GM12878 (cell line): ENCODE data around the gene OPRL1. TPM values are rescaled to one million over a fixed set of nuclear protein-coding genes. Genes with fewer than 3 reads are reported as not detected.

Experiments
- ATAC-seq: fragments of 200-7000 bp; cut with Tn5 transposase; 3 replicates; pipeline ENCODE4 v1.9.1; 2020; ENCODE audit warnings: mild to moderate bottlenecking, moderate library complexity
- BruUV-seq: library from RNA; stranded (reverse); fragments of 400-500 nt; replicated peaks from 2 replicates; lab custom pipeline; 2021; lab: Mats Ljungman, UMichigan
- CTCF ChIA-PET: fragments of 300-600 bp; sonication (Branson Sonifier 250); formaldehyde crosslinking; extraction: SDS; loops from one replicate; lab custom pipeline; 2021; ENCODE audit warnings: inconsistent platforms; lab: Yijun Ruan, JAX
- POLR2A ChIA-PET: fragments of 350-600 bp; formaldehyde crosslinking; extraction: SDS; loops from one replicate; lab custom pipeline; 2021; ENCODE audit warnings: inconsistent platforms; lab: Charles Lee
- RAD21 ChIA-PET: fragments of 300-600 bp; sonication (Branson Sonifier 250); formaldehyde crosslinking; loops from one replicate; lab custom pipeline; 2023; ENCODE audit warnings: antibody characterized with exemption; ENCODE audit not compliant: unreplicated experiment; lab: Charles Lee
- SMC1A ChIA-PET: fragments of 300-600 bp; sonication (Branson Sonifier 250); formaldehyde crosslinking; loops from one replicate; lab custom pipeline; 2023; ENCODE audit not compliant: unreplicated experiment, uncharacterized antibody; lab: Charles Lee
- DNase-seq: peaks from one replicate; pipeline ENCODE4 v3.0.0-alpha.2; 2011; ENCODE audit warnings: low read depth, low spot score
- FAIRE-seq: peaks from 3 replicates; lab custom pipeline; 2011; peaks lifted over from hg19 to GRCh38; lab: Jason Lieb, UNC
- H2AFZ ChIP-seq: 2 replicates; pipeline ENCODE4 v1.6.0; 2011; ENCODE audit warnings: low read depth, low read length, control low read depth; ENCODE audit not compliant: control insufficient read depth
- H3K27ac ChIP-seq: 2 replicates; pipeline ENCODE4 v1.5.1; 2011; ENCODE audit warnings: control low read depth; ENCODE audit not compliant: control insufficient read depth, insufficient read depth
- H3K27me3 ChIP-seq, 2 experiments: replicated peaks in 1 of 2; 2 replicates each; pipeline versions ENCODE4 v1.6.0 to v1.6.1; 2011; ENCODE audit warnings: low read length in 1 of 2; ENCODE audit not compliant: control insufficient read depth in 2 of 2, insufficient read depth in 2 of 2
- H3K36me3 ChIP-seq, 2 experiments: 2 replicates each; pipeline ENCODE4 v1.5.1; 2011; ENCODE audit warnings: low read length in 1 of 2; ENCODE audit not compliant: control insufficient read depth in 2 of 2, insufficient read depth in 2 of 2
- H3K4me1 ChIP-seq: 2 replicates; pipeline ENCODE4 v1.6.1; 2011; ENCODE audit warnings: mild to moderate bottlenecking, low read length, moderate library complexity, mixed read lengths; ENCODE audit not compliant: control insufficient read depth, insufficient read depth
- H3K4me2 ChIP-seq: 2 replicates; pipeline ENCODE4 v1.6.0; 2011; ENCODE audit warnings: control low read depth; ENCODE audit not compliant: control insufficient read depth, insufficient read depth
- H3K4me3 ChIP-seq: fragments of 200-600 bp; sonication (generic); 2 replicates; pipeline ENCODE4 v1.5.1; 2016
- H3K79me2 ChIP-seq: 2 replicates; pipeline ENCODE4 v1.6.0; 2011; ENCODE audit warnings: low read length; ENCODE audit not compliant: control insufficient read depth, insufficient read depth
- H3K9ac ChIP-seq: 2 replicates; pipeline ENCODE4 v1.8.0; 2011; ENCODE audit warnings: low read length, control low read depth, mixed read lengths; ENCODE audit not compliant: control insufficient read depth, insufficient read depth
- H3K9me3 ChIP-seq: replicated peaks from 3 replicates; pipeline ENCODE4 v1.5.1; 2011; ENCODE audit warnings: mild to moderate bottlenecking, low read length; ENCODE audit not compliant: control insufficient read depth, insufficient read depth
- H4K20me1 ChIP-seq: 2 replicates; pipeline ENCODE4 v1.6.0; 2011; ENCODE audit not compliant: control insufficient read depth, insufficient read depth
- BCL11A ChIP-seq: IDR thresholded peaks from 2 replicates; pipeline ENCODE4 v1.6.1; 2011; ENCODE audit warnings: low read depth, low read length
- CEBPB ChIP-seq, 2 experiments: fragments of 150-350 bp in 1 of 2; IDR thresholded peaks; 2 replicates each; pipeline ENCODE4 v1.6.1; 2012 to 2014; ENCODE audit warnings: low read depth in 2 of 2, low read length in 2 of 2, borderline replicate concordance in 1 of 2, inconsistent platforms in 1 of 2
- HDGF ChIP-seq: fragments of 450-650 bp; IDR thresholded peaks from 2 replicates; pipeline ENCODE4 v1.6.1; 2016; ENCODE audit warnings: antibody characterized with exemption
- JUNB ChIP-seq: IDR thresholded peaks from 2 replicates; pipeline ENCODE4 v1.6.1; 2016; ENCODE audit warnings: antibody characterized with exemption, mild to moderate bottlenecking
- NFIC ChIP-seq: IDR thresholded peaks from 2 replicates; pipeline ENCODE4 v1.6.1; 2012; ENCODE audit warnings: low read depth, mild to moderate bottlenecking, inconsistent platforms, low read length, moderate library complexity
- POLR2AphosphoS2 ChIP-seq: IDR thresholded peaks from 2 replicates; pipeline ENCODE4 v1.6.1; 2011; ENCODE audit warnings: low read depth, mild to moderate bottlenecking, low read length, improper control_type of control experiment, moderate library complexity
- PRDM15 ChIP-seq: fragments of 450-650 bp; formaldehyde crosslinking; IDR thresholded peaks from 2 replicates; pipeline ENCODE4 v1.4.0; 2020; ENCODE audit warnings: mild to moderate bottlenecking, moderate library complexity
- RELA ChIP-seq: fragments of 450-650 bp; IDR thresholded peaks from 2 replicates; pipeline ENCODE4 v1.8.0; 2014; ENCODE audit warnings: borderline replicate concordance; ENCODE audit not compliant: partially characterized antibody
- WGBS: methylation state at CpG from one replicate; pipeline ENCODE4 v1.1.6; 2016; ENCODE audit warnings: low lambda C conversion rate; ENCODE audit not compliant: insufficient replicate concordance, insufficient coverage; ENCODE audit errors: missing lambda C conversion rate; 5-methylcytosine and 5-hydroxymethylcytosine counted together
- in situ Hi-C: fragments of 300-500 bp; cut with MboI; formaldehyde crosslinking; loops from 9 replicates; pipeline ENCODE4 v1.14.3; 2018; ENCODE audit warnings: mixed read lengths
- intact Hi-C: fragments of 100-400 bp; cut with micrococcal nuclease; formaldehyde crosslinking; loops from one replicate; pipeline ENCODE4 v1.14.2; 2022; ENCODE audit not compliant: unreplicated experiment
- polyA plus RNA-seq, 11 experiments: library from polyadenylated mRNA; depleted of rRNA in 4 of 11; unstranded in 6 of 11; stranded (reverse) in 5 of 11; fragments of >200 nt; fragmentation: Nextera tagmentation in 4 of 11; fragmentation: Illumina TruSeq in 1 of 11; extraction: Ambion mirVana in 4 of 11; extraction: Trizol in 1 of 11; gene quantifications; 1 replicate in 1 of 11; 2 replicates in 10 of 11; pipeline versions ENCODE4 v1.2.1 to v1.2.3, GENCODE V29; 2011 to 2016; ENCODE audit warnings: inconsistent platforms in 2 of 11, missing spikeins in 2 of 11, low read depth in 1 of 11
- total RNA-seq, 4 experiments: library from RNA; depleted of rRNA in 3 of 4; stranded (reverse); fragments of >200 nt in 3 of 4; fragmentation: Illumina TruSeq in 1 of 4; extraction: Trizol in 1 of 4; gene quantifications; 2 replicates each; pipeline versions ENCODE4 v1.2.1 to v1.2.3, GENCODE V29; 2013 to 2021

Gene OPRL1
- total and polyA plus RNA-seq, 10 of the 15 experiments (the other 5 are each of a cell fraction or from before 2014, with no cell fraction given) = 0.04 to 0.41 (median 0.24) TPM; not detected in 1

- H2AFZ ChIP-seq = no peak overlapping the region
- H3K4me3 ChIP-seq = no peak overlapping the region
- intact Hi-C loops = no loop called here
- ChIA-PET CTCF (interaction anchor here (9.1 kb wide), 1 partner anchor 13 kb away, joined by 108 read pairs; no protein-coding TSS in a partner anchor), SMC1A (no interaction called here), POLR2A (no interaction called here), RAD21 (interaction anchor here (2.0 to 2.1 kb wide), 2 partner anchors 10 to 77 kb away, joined by 5 to 8 read pairs; no protein-coding TSS in a partner anchor)
- no peak for ATAC-seq
- peaks cover 14% of the 10 kb centered on the region for H3K4me1 ChIP-seq
- in situ Hi-C loops = no loop called here
- H3K9ac ChIP-seq = no peak overlapping the region
- BruUV-seq = no TSS peak
- H3K27ac ChIP-seq = no peak overlapping the region
- 68% methylated on average over 9 of the region's 9 CpGs for WGBS
- H3K4me2 ChIP-seq = no peak overlapping the region
- no peak for DNase-seq
- H3K9me3 ChIP-seq = no peaks in the 10 kb centered on the region
- no peaks in the 10 kb centered on the region for H4K20me1 ChIP-seq
- no peaks in the 10 kb centered on the region for H3K79me2 ChIP-seq
- H3K36me3 ChIP-seq = no peaks in the 10 kb centered on the region
- TF ChIP-seq POLR2AphosphoS2 (peak; percentile 53; the same call in 1 of the 2 replicates), JUNB (no peak)
- FAIRE-seq = no peak
- peaks cover 1 to 5% of the 10 kb centered on the region in 2 experiments; a peak in 3 of 4 replicates for H3K27me3 ChIP-seq
These were observed 36.1 kb upstream of the OPRL1 start for GRCh38 chr20:64043768-64044167.

- DNase-seq = no peak
- no peak for ATAC-seq
- H3K79me2 ChIP-seq = no peaks in the 10 kb centered on the region
- no peak overlapping the region for H3K4me3 ChIP-seq
- H3K4me2 ChIP-seq = no peak overlapping the region
- RAD21 ChIA-PET = interaction anchor here (2.0 to 2.1 kb wide), 2 partner anchors 9 to 77 kb away, joined by 5 to 8 read pairs; no protein-coding TSS in a partner anchor
- H4K20me1 ChIP-seq = no peaks in the 10 kb centered on the region
- H3K9me3 ChIP-seq = no peaks in the 10 kb centered on the region
- TF ChIP-seq RELA = no peak
- no peak for TF ChIP-seq NFIC
- no peak for TF ChIP-seq CEBPB (IDR thresholded peaks at IDR 0.05; ENCODE audit: borderline replicate concordance in 1 of 2, low read depth in 2 of 2, low read length in 2 of 2)
- TF ChIP-seq HDGF = no peak
- TF ChIP-seq PRDM15 (CRISPR knock-in tag) = no peak
- no peak for TF ChIP-seq BCL11A
- WGBS = 63% methylated on average over 14 of the region's 14 CpGs
- intact Hi-C loops = no loop called here
- no peak overlapping the region for H2AFZ ChIP-seq
- SMC1A ChIA-PET = no interaction called here
- H3K27ac ChIP-seq = no peak overlapping the region
- peaks cover 9% of the 10 kb centered on the region for H3K4me1 ChIP-seq
- POLR2A ChIA-PET = interaction anchor here (0.7 kb wide), 1 partner anchor 10 kb away, joined by 3 read pairs; no protein-coding TSS in a partner anchor
- H3K27me3 ChIP-seq = peaks cover 1 to 5% of the 10 kb centered on the region in 2 experiments; a peak in 3 of 4 replicates
- CTCF ChIA-PET = interaction anchor here (9.1 kb wide), 1 partner anchor 12 kb away, joined by 108 read pairs; no protein-coding TSS in a partner anchor
- no peaks in the 10 kb centered on the region for H3K36me3 ChIP-seq
- FAIRE-seq = no peak
- H3K9ac ChIP-seq = no peak overlapping the region
- in situ Hi-C loops = no loop called here
- no TSS peak for BruUV-seq
These were observed 35.2 kb upstream of the OPRL1 start for GRCh38 chr20:64044484-64045247.
